Measurements from ENCODE around the gene VTI1A. TPM values are rescaled to one million over a fixed set of nuclear protein-coding genes. Genes with fewer than 3 reads are reported as not detected.
A peak's percentile ranks its signal among the peaks of the same experiment; 100 is the strongest.

Gene VTI1A
- total and polyA plus RNA-seq, 2 of the 13 experiments (the other 11 are each of a cell fraction or from before 2014, with no cell fraction given): 11.7 to 32.7 TPM

- TF ChIP-seq, protein P1, sequence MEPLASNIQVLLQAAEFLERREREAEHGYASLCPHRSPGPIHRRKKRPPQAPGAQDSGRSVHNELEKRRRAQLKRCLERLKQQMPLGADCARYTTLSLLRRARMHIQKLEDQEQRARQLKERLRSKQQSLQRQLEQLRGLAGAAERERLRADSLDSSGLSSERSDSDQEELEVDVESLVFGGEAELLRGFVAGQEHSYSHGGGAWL (CRISPR knock-in tag; IDR thresholded peaks at IDR 0.05): peak; percentile 46; the same call in 1 of the 2 replicates
- TF ChIP-seq, protein P2, sequence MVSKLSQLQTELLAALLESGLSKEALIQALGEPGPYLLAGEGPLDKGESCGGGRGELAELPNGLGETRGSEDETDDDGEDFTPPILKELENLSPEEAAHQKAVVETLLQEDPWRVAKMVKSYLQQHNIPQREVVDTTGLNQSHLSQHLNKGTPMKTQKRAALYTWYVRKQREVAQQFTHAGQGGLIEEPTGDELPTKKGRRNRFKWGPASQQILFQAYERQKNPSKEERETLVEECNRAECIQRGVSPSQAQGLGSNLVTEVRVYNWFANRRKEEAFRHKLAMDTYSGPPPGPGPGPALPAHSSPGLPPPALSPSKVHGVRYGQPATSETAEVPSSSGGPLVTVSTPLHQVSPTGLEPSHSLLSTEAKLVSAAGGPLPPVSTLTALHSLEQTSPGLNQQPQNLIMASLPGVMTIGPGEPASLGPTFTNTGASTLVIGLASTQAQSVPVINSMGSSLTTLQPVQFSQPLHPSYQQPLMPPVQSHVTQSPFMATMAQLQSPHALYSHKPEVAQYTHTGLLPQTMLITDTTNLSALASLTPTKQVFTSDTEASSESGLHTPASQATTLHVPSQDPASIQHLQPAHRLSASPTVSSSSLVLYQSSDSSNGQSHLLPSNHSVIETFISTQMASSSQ (IDR thresholded peaks at IDR 0.05; ENCODE audit: low read depth): no peak
- TF ChIP-seq, protein P2 (CRISPR knock-in tag; IDR thresholded peaks at IDR 0.05; ENCODE audit: borderline replicate concordance): peak; percentile 61; the same call in 1 of the 2 replicates
- no peak for TF ChIP-seq ZNF251 (CRISPR knock-in tag; IDR thresholded peaks at IDR 0.05)
- TF ChIP-seq ZBTB21 (CRISPR knock-in tag; IDR thresholded peaks at IDR 0.05): no peak; the same call in 1 of the 2 replicates
- peak; percentile 75; the same call in 1 of the 2 replicates for TF ChIP-seq ZFP90 (CRISPR knock-in tag; IDR thresholded peaks at IDR 0.05; ENCODE audit: borderline replicate concordance)
- TF ChIP-seq, protein P3, sequence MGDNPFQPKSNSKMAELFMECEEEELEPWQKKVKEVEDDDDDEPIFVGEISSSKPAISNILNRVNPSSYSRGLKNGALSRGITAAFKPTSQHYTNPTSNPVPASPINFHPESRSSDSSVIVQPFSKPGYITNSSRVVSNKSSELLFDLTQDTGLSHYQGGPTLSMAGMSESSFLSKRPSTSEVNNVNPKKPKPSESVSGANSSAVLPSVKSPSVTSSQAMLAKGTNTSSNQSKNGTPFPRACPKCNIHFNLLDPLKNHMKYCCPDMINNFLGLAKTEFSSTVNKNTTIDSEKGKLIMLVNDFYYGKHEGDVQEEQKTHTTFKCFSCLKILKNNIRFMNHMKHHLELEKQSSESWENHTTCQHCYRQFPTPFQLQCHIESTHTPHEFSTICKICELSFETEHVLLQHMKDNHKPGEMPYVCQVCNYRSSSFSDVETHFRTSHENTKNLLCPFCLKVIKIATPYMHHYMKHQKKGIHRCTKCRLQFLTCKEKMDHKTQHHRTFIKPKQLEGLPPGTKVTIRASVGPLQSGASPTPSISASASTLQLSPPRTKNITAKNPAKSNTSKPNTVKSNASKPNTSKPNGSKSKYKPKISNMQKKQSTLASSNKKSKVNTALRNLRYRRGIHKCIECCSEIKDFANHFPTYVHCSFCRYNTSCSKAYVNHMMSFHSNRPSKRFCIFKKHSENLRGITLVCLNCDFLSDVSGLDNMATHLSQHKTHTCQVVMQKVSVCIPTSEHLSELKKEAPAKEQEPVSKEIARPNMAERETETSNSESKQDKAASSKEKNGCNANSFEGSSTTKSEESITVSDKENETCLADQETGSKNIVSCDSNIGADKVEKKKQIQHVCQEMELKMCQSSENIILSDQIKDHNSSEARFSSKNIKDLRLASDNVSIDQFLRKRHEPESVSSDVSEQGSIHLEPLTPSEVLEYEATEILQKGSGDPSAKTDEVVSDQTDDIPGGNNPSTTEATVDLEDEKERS (CRISPR knock-in tag; IDR thresholded peaks at IDR 0.05): peak; percentile 18; the same call in 1 of the 2 replicates
- TF ChIP-seq MEIS1 (CRISPR knock-in tag; IDR thresholded peaks at IDR 0.05; ENCODE audit: borderline replicate concordance): 0 out of 2 replicates have a peak, but pooled peaks have one; percentile 49
- no peak; the same call in 1 of the 2 replicates for TF ChIP-seq STAT6 (CRISPR knock-in tag; IDR thresholded peaks at IDR 0.05; ENCODE audit: borderline replicate concordance)
- peak; percentile 93 for TF ChIP-seq PHF8 (CRISPR knock-in tag; IDR thresholded peaks at IDR 0.05)
- TF ChIP-seq FOSL2 (CRISPR knock-in tag; IDR thresholded peaks at IDR 0.05): peak; percentile 12; the same call in 1 of the 2 replicates
- peak; percentile 81; the same call in 1 of the 2 replicates for TF ChIP-seq ELF4 (CRISPR knock-in tag; IDR thresholded peaks at IDR 0.05; ENCODE audit: borderline replicate concordance)
- TF ChIP-seq RBM39 (IDR thresholded peaks at IDR 0.05; ENCODE audit: low read depth, low read length, poor library complexity, severe bottlenecking): peak; percentile 38
- no peak for TF ChIP-seq NFIB (CRISPR knock-in tag; IDR thresholded peaks at IDR 0.05; ENCODE audit: borderline replicate concordance)
- no peak for TF ChIP-seq MNT (IDR thresholded peaks at IDR 0.05)
These were observed at the start of gene VTI1A, which contains the start of gene ZDHHC6 (continued) for GRCh38 chr10:112446855-112447619.

Data from HepG2 (cell line).